ENCODE results near the gene ARID5A.
"Not testable (repeated sequence)": the region's sequence is repeated elsewhere in the genome, so short reads cannot be mapped to it uniquely, and the experiment has no call there.

The ARID5A gene

DNA sequence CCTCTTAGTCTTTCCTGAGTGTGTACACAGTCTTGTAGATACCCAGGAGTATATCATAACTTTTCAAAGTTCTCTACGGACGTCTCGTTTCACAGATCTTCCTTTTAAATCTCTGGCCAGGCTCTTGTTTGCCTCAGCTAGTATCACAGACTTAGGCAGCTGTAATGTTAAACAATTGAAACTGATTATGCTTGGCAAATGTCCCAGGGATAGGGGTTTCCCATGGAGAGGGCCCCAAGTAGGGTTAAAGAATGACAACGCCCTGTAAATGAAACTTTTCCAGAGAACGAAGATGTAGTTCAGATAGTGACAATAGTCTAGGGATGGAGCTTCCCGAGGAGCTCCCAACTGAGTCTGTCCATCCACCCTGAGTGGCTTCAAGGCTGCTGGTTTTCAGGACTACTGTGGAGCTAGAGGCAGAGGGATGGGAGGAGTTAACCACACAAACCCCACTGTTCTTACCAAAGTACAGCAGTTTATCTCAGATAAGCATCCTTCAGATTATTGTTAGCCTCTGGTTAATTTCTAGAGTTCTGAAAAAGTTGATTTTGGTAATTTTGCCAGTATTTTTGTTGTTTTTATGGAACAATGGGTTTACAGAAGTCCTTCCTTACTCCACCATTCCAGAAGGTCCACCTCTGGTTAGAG is 40.4 kb upstream of the ARID5A start:
- no peak overlapping the region for H3K4me3 ChIP-seq (ENCODE audit: low read depth, low read length)
- TF ChIP-seq, protein P1, sequence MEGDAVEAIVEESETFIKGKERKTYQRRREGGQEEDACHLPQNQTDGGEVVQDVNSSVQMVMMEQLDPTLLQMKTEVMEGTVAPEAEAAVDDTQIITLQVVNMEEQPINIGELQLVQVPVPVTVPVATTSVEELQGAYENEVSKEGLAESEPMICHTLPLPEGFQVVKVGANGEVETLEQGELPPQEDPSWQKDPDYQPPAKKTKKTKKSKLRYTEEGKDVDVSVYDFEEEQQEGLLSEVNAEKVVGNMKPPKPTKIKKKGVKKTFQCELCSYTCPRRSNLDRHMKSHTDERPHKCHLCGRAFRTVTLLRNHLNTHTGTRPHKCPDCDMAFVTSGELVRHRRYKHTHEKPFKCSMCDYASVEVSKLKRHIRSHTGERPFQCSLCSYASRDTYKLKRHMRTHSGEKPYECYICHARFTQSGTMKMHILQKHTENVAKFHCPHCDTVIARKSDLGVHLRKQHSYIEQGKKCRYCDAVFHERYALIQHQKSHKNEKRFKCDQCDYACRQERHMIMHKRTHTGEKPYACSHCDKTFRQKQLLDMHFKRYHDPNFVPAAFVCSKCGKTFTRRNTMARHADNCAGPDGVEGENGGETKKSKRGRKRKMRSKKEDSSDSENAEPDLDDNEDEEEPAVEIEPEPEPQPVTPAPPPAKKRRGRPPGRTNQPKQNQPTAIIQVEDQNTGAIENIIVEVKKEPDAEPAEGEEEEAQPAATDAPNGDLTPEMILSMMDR (IDR thresholded peaks at IDR 0.05; ENCODE audit: low read depth, low read length) = no peak

DNA sequence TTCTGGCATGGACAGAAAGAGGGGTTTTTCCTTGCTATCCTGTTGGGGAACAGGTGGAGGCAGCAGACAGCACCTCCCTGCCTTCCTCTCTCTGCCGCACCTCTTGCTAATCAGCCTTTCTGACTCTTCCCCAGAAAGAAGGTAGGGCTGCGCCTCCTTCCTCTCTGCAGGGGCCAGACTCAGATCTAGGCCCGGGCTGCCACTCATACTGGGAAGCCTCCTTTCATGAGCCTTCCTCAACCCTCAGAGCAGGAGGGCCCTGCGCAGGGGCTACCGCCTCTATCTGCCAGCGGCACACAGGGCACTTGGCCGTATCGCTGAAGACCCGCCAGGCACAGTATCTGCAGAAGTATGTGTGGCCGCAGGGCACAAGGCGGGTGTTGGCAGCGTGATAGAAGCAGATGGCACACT is 38.5 kb upstream of the ARID5A start:
- TF ChIP-seq, protein P1 (IDR thresholded peaks at IDR 0.05; ENCODE audit: low read depth, low read length) = no peak
- no peak overlapping the region for H3K4me3 ChIP-seq (ENCODE audit: low read depth, low read length)

DNA sequence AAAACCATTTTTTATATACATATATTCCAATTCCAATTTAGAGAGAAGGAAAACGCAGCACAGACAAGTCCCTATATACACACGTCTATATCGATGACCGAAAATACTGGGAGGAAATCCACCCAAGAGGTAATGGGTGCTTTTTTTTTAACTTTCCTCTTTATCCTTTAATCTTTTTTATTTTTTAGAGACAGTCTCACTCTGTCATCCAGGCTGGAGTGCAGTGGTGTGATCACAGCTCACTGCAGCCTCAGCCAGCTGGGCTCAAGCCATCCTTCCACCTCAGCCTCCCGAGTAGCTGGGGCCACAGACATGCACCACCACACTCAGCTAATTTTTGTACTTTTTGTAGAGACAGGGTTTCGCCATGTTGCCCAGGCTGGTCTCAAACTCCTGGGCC is 37.9 kb upstream of the ARID5A start:
- H3K4me3 ChIP-seq (ENCODE audit: low read depth, low read length) = not testable (repeated sequence)

DNA sequence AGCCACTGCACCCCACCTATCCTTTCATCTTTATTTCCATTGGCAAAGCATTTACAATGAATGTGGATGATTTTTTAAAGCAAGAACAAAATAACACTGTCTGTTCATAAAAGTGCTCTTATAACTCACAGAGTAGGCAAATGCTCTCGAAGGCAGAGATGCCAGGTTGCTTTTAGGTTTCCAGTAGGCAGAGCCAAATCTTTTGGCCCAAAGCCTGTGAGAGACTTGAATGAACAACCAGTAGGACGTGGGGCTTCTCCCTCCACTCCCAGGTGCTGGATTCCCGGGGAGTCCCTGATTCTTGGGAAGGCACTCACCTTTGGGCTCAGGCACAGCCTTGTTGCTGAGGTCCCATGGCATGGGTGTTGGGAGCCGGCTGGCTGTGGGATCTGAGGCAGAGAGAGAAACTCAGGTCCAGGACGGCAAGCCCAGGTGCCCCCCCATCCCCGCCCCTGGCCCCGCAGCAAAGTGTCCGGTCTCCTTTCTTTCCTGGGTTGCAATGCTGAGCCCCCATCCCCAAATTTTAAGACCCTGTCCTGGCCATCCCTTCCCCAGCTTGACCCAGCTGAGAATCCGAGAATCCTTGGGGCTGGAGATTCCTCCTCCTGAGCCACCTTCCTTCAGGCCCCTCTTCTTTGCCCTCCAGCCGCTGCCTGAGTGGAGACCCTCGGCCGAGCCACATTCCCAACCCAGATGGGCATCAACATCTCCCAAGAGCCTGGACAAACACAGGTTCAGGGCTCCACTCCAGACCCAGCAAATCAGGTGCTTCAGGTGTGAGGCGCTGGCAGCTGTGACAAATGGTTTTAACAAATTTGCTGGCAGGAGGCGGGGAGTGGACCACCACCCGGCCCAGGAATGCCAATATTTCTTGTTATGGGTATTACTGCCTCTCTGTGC is 37.2 kb upstream of the ARID5A start:
- TF ChIP-seq, protein P1 (IDR thresholded peaks at IDR 0.05; ENCODE audit: low read depth, low read length) = no peak
- H3K4me3 ChIP-seq (ENCODE audit: low read depth, low read length) = no peak overlapping the region

DNA sequence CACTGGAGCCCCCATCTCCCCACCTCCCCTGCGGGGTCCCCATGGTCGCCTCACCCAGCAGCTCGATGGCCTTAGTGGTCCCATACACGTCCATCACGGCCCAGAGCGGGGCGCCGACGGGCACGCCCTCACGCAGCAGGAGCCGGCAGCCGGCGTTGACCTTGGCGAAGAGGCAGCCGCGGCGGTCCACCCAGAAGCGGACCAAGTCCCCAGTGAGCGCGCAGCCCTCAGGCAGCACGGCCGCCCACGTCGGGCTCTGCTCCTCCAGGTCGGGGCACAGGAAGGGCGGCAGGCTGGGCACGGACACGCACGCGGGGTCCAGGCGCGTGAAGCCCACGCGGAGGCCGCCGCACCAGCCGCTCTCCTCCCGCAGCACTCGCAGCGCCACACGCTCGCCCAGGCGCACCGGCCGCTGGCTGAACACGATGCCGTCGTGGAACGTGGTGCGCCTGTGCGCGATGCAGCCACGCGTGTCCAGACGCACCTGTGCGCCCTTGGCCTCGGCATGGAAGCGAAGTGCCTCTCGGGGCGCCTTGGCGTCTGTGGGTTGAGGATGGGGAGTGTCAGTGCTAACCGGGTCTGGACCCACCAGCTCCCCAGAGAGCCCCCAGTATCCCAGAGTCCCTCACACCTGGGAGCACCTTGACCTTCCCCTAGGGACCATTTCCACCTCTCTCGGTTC is 36.0 kb upstream of the ARID5A start:
- no peak overlapping the region for H3K4me3 ChIP-seq (ENCODE audit: low read depth, low read length)
- TF ChIP-seq, protein P1 (IDR thresholded peaks at IDR 0.05; ENCODE audit: low read depth, low read length) = no peak

DNA sequence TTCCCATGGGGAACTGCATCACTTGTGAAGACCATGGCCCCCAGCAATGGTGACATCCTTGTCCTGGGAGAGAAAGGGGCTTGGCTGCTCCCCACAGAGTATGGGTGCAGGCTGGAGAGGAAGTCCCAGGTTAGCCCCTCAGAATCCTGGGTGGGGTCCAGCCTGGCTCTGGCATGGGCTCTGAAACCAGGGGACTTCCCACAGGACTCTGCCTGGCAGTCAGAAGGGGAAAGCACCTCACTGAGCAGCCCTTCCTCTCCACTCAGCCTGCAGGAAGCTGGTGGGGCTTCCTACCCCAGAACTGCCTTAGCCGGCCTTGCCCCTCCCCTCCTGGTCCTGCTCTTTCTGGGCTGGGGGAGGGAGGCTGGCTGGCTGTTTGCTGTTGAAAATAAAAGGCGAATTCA is 35.1 kb upstream of the ARID5A start:
- H3K4me3 ChIP-seq (ENCODE audit: low read depth, low read length) = no peak overlapping the region
- TF ChIP-seq, protein P1 (IDR thresholded peaks at IDR 0.05; ENCODE audit: low read depth, low read length) = no peak

DNA sequence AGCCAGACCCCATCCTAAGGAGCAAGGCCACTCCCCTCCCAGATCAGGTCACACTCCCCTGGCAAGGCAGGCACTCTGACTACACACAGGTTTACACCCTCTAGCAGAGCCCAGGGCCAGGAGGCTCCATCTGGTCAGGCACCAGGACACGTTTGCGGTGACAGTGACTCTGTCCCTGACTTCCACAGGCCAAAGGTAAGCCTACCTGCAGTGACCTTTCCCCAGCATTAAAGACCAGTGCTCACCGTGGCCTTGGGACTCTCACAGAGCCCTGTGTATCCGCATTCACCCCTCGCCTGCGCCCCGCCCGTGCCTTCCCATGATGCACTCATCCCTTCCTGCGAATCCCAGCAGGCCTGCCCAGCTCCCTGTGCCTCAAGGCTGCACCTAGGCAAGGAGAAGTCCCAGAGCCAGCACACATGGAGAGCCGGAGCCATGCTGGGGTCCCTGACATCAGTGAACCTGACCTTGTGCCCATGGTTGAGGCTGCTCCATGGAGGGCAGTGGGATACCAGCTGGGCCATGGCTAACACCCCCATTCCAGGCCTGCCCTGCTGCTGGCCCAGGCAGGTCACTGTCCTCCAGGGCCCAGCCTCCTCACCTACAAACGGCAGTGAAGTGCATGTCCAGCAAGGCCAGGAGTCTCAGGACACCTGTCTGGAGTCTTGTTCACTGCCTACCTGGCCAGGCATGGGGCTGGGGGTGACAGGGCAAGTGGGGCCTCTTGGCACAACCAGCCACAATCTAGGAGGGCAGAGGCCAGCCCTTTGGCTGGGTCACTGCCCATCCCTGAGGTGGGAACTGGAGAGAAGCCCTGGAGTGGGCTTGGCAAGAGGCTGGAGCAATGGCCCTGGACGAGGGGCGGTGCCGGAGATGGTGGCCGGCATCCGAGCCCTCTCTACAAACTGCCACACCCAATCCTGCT is 34.4 kb upstream of the ARID5A start:
- no peak overlapping the region for H3K4me3 ChIP-seq (ENCODE audit: low read depth, low read length)
- TF ChIP-seq, protein P1 (IDR thresholded peaks at IDR 0.05; ENCODE audit: low read depth, low read length) = no peak
